HepG2 (cell line): ENCODE results near the gene LRRC37A. TPM values are rescaled to one million over a fixed set of nuclear protein-coding genes. Genes with fewer than 3 reads are reported as not detected.
A peak's percentile ranks its signal among the peaks of the same experiment; 100 is the strongest.
"Not testable (repeated sequence)": the region's sequence is repeated elsewhere in the genome, so short reads cannot be mapped to it uniquely, and the experiment has no call there.

Source experiments
- ATAC-seq: fragments of 200-7000 bp; cut with Tn5 transposase; 3 replicates; pipeline ENCODE4 v1.9.1; 2020; ENCODE audit warnings: mild to moderate bottlenecking, moderate library complexity
- BruUV-seq: library from RNA; stranded (reverse); fragments of 400-500 nt; replicated peaks from 2 replicates; lab custom pipeline; 2021; lab: Mats Ljungman, UMichigan
- CTCF ChIA-PET: fragments of 300-600 bp; formaldehyde crosslinking; extraction: SDS; loops from one replicate; lab custom pipeline; 2021; ENCODE audit warnings: low total read pairs, inconsistent platforms, low intra/inter-chr PET ratio; lab: Yijun Ruan, JAX
- POLR2A ChIA-PET: fragments of 350-600 bp; sonication (Branson Sonifier 250); formaldehyde crosslinking; loops from one replicate; lab custom pipeline; 2020; ENCODE audit warnings: antibody characterized with exemption, inconsistent platforms; lab: Yijun Ruan, JAX
- DNase-seq: peaks from one replicate; pipeline ENCODE4 v3.0.0-alpha.2; 2015; ENCODE audit warnings: low spot score
- FAIRE-seq: peaks from 3 replicates; lab custom pipeline; 2011; peaks lifted over from hg19 to GRCh38; lab: Jason Lieb, UNC
- H2AFZ ChIP-seq: one replicate; pipeline ENCODE4 v1.6.1; 2011; ENCODE audit warnings: low read length, inconsistent platforms
- H3K27ac ChIP-seq: fragments of 300-600 bp; 3 replicates; pipeline ENCODE4 v1.8.0; 2011; ENCODE audit warnings: mixed run types, mild to moderate bottlenecking, mixed read lengths, low read length, inconsistent platforms; ENCODE audit not compliant: insufficient read depth; ENCODE audit errors: extremely low read length
- H3K27me3 ChIP-seq, 2 experiments: fragments of 200-600 bp in 1 of 2; 2 replicates in 1 of 2; 3 replicates in 1 of 2; pipeline versions ENCODE4 v1.6.0 to v1.8.0; 2011; ENCODE audit warnings: low read length in 2 of 2, mild to moderate bottlenecking in 2 of 2, moderate library complexity in 2 of 2, inconsistent platforms in 1 of 2; ENCODE audit not compliant: insufficient read depth in 2 of 2, control insufficient read depth in 1 of 2
- H3K36me3 ChIP-seq, 2 experiments: fragments of 200-600 bp in 1 of 2; replicated peaks in 1 of 2; 2 replicates in 1 of 2; 3 replicates in 1 of 2; pipeline versions ENCODE4 v1.5.1 to v1.8.0; 2011; ENCODE audit warnings: low read length in 2 of 2, inconsistent platforms in 1 of 2; ENCODE audit not compliant: insufficient read depth in 2 of 2, control insufficient read depth in 1 of 2
- H3K4me1 ChIP-seq: 2 replicates; pipeline ENCODE4 v1.5.1; 2012; ENCODE audit warnings: low read length, inconsistent platforms; ENCODE audit not compliant: insufficient read depth
- H3K4me2 ChIP-seq: 2 replicates; pipeline ENCODE4 v1.6.0; 2011; ENCODE audit warnings: low read depth, low read length, inconsistent platforms
- H3K4me3 ChIP-seq, 3 experiments: fragments of 200-600 bp in 1 of 3; sonication (generic), shearing (Covaris generic) in 1 of 3; replicated peaks in 1 of 3; 2 replicates each; pipeline ENCODE4 v1.5.1; 2011 to 2016; ENCODE audit warnings: low read length in 3 of 3, inconsistent platforms in 2 of 3, low read depth in 2 of 3, mild to moderate bottlenecking in 2 of 3, control low read depth in 1 of 3, mixed read lengths in 1 of 3; ENCODE audit not compliant: insufficient read depth in 1 of 3
- H3K79me2 ChIP-seq: one replicate; pipeline ENCODE4 v1.6.1; 2011; ENCODE audit warnings: low read length, inconsistent platforms; ENCODE audit not compliant: insufficient read depth
- H3K9ac ChIP-seq: 2 replicates; pipeline ENCODE4 v1.6.0; 2011; ENCODE audit warnings: mild to moderate bottlenecking, low read depth, low read length, inconsistent platforms; ENCODE audit not compliant: insufficient read depth
- H3K9me3 ChIP-seq: 2 replicates; pipeline ENCODE4 v1.5.1; 2012; ENCODE audit warnings: mild to moderate bottlenecking, low read length
- H4K20me1 ChIP-seq: 2 replicates; pipeline ENCODE4 v1.6.0; 2011; ENCODE audit warnings: inconsistent platforms, mild to moderate bottlenecking, low read length, moderate library complexity; ENCODE audit not compliant: insufficient read depth
- KDM1A ChIP-seq: IDR thresholded peaks from 2 replicates; pipeline ENCODE4 v1.6.1; 2016; ENCODE audit warnings: missing compliant biosample characterization
- MED1 ChIP-seq: sonication (generic); formaldehyde crosslinking; IDR thresholded peaks from 2 replicates; pipeline ENCODE4 v1.4.0; 2020; ENCODE audit warnings: missing genetic modification reagents
- RARA ChIP-seq: IDR thresholded peaks from 2 replicates; pipeline ENCODE4 v1.6.1; 2016; ENCODE audit warnings: missing genetic modification reagents, missing compliant biosample characterization
- RXRA ChIP-seq: sonication (generic); formaldehyde crosslinking; IDR thresholded peaks from 2 replicates; pipeline ENCODE4 v1.5.1; 2020; ENCODE audit warnings: missing genetic modification reagents
- SAP130 ChIP-seq: IDR thresholded peaks from 2 replicates; pipeline ENCODE4 v1.6.1; 2016; ENCODE audit warnings: low read depth
- ZNF460 ChIP-seq: sonication (generic); formaldehyde crosslinking; IDR thresholded peaks from 2 replicates; pipeline ENCODE4 v1.5.1; 2020; ENCODE audit warnings: missing genetic modification reagents, mild to moderate bottlenecking, borderline replicate concordance
- WGBS: methylation state at CpG from one replicate; pipeline ENCODE4 v1.1.6; 2017; ENCODE audit warnings: low lambda C conversion rate; 5-methylcytosine and 5-hydroxymethylcytosine counted together
- in situ Hi-C: cut with HindIII; loops from 2 replicates; pipeline ENCODE4 v1.10.0; 2017; ENCODE audit warnings: low pct_unique_long_range_greater_than_20kb; ENCODE audit not compliant: extremely low pct_ligation_motif_present
- intact Hi-C: fragments of 100-400 bp; cut with micrococcal nuclease; formaldehyde crosslinking; loops from one replicate; pipeline ENCODE4 v1.10.0; 2022; ENCODE audit not compliant: unreplicated experiment
- polyA plus RNA-seq, 8 experiments: library from polyadenylated mRNA; depleted of rRNA in 3 of 8; stranded (reverse) in 7 of 8; unstranded in 1 of 8; fragments of >200 nt; fragmentation: Illumina TruSeq in 4 of 8; extraction: Trizol in 4 of 8; gene quantifications; 2 replicates each; pipeline versions ENCODE4 v1.2.1 to v1.2.3, GENCODE V29; 2011 to 2016; ENCODE audit warnings: low read depth in 4 of 8, missing spikeins in 1 of 8, mixed read lengths in 1 of 8; ENCODE audit not compliant: insufficient read depth in 1 of 8
- total RNA-seq, 5 experiments: library from RNA; depleted of rRNA; stranded (reverse); fragments of >200 nt; fragmentation: Illumina TruSeq; extraction: Trizol; gene quantifications; 2 replicates each; pipeline ENCODE4 v1.2.3, GENCODE V29; 2016; ENCODE audit warnings: low read depth in 1 of 5

The LRRC37A gene
- total and polyA plus RNA-seq, 2 of the 13 experiments (the other 11 are each of a cell fraction or from before 2014, with no cell fraction given) = 0.97 to 1.3 TPM

- TF ChIP-seq MED1 (CRISPR knock-in tag) (0 out of 2 replicates have a peak, but pooled peaks have one; percentile 23), RARA (peak; percentile 82), ZNF460 (CRISPR knock-in tag) (peak; percentile 76), SAP130 (CRISPR knock-in tag) (peak; percentile 44; the same call in 1 of the 2 replicates), RXRA (CRISPR knock-in tag) (peak; percentile 15; the same call in 1 of the 2 replicates), KDM1A (0 out of 2 replicates have a peak, but pooled peaks have one; percentile 18)
Measured at GRCh38 chr17:46281336-46281735, 13.6 kb upstream of the LRRC37A start (continued).

GRCh38 chr17:46282635-46283034 is 12.3 kb upstream of the LRRC37A start:
- H4K20me1 ChIP-seq, H3K79me2 ChIP-seq, H3K4me2 ChIP-seq, ATAC-seq, DNase-seq, H3K4me3 ChIP-seq, intact Hi-C loops, BruUV-seq, H3K27ac ChIP-seq, H3K9me3 ChIP-seq, H3K36me3 ChIP-seq, H3K9ac ChIP-seq, H2AFZ ChIP-seq, FAIRE-seq, POLR2A ChIA-PET, H3K27me3 ChIP-seq, in situ Hi-C loops, CTCF ChIA-PET: not testable (repeated sequence)
- peaks cover 37% of the 10 kb centered on the region for H3K4me1 ChIP-seq
- WGBS = 92% methylated on average over 12 of the region's 12 CpGs

- H3K9me3 ChIP-seq, intact Hi-C loops, ATAC-seq, H4K20me1 ChIP-seq, H3K9ac ChIP-seq, H3K4me3 ChIP-seq, H3K4me2 ChIP-seq, H3K36me3 ChIP-seq, H3K27me3 ChIP-seq, H3K27ac ChIP-seq, H2AFZ ChIP-seq, CTCF ChIA-PET, BruUV-seq, H3K79me2 ChIP-seq, POLR2A ChIA-PET, FAIRE-seq, DNase-seq, in situ Hi-C loops: not testable (repeated sequence)
- 90% methylated on average over 1 of the region's 1 CpG for WGBS
- H3K4me1 ChIP-seq = peaks cover 30% of the 10 kb centered on the region
Measured at GRCh38 chr17:46284467-46284866, 10.5 kb upstream of the LRRC37A start.

GRCh38 chr17:46285500-46285899 is 9.4 kb upstream of the LRRC37A start:
- POLR2A ChIA-PET, BruUV-seq, H3K79me2 ChIP-seq, DNase-seq, H4K20me1 ChIP-seq, FAIRE-seq, H3K36me3 ChIP-seq, H2AFZ ChIP-seq, H3K9me3 ChIP-seq, H3K27ac ChIP-seq, H3K27me3 ChIP-seq, ATAC-seq, in situ Hi-C loops, CTCF ChIA-PET, H3K4me2 ChIP-seq, H3K4me3 ChIP-seq, H3K9ac ChIP-seq: not testable (repeated sequence)
- 69% methylated on average over 2 of the region's 2 CpGs for WGBS
- intact Hi-C loops = loop anchor here (5.0 kb wide), 1 partner anchor 283 kb away; no protein-coding TSS in a partner anchor
- H3K4me1 ChIP-seq = peaks cover 22% of the 10 kb centered on the region
